ENCODE data around the gene DCST1.

DCST1 gene

DNA sequence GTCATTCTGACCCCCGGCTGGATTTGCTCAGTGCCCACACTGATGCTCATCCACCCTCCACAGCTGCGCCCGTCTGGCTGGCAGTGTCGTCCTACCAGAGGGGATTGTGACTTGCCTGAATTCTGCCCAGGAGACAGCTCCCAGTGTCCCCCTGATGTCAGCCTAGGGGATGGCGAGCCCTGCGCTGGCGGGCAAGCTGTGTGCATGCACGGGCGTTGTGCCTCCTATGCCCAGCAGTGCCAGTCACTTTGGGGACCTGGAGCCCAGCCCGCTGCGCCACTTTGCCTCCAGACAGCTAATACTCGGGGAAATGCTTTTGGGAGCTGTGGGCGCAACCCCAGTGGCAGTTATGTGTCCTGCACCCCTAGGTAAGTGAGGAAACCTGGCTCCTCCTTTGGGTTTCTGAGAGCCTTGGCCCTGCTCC, 24.2 kb downstream of the DCST1 start:
- no peak for DNase-seq

- DNase-seq = no peak
These were observed 27.1 kb downstream of the DCST1 start for GRCh38 chr1:155060736-155061135.

GRCh38 chr1:155061381-155062150, 27.9 kb downstream of the DCST1 start:
- DNase-seq = peak; percentile 79

GRCh38 chr1:155062151-155062686, 28.6 kb downstream of the DCST1 start:
- DNase-seq = no peak

- peak; percentile 40 for DNase-seq
These were observed 29.2 kb downstream of the DCST1 start for GRCh38 chr1:155062702-155063411.

GRCh38 chr1:155063550-155064110, 30.0 kb downstream of the DCST1 start, which contains the start of gene EFNA4:
EFNA4 (plus strand) TSS chr1:155063740; CDS start chr1:155063824, 84 bp downstream.
- peak; percentile 73 for DNase-seq

- DNase-seq = no peak
These were observed 30.6 kb downstream of the DCST1 start for GRCh38 chr1:155064111-155064831.

DNA sequence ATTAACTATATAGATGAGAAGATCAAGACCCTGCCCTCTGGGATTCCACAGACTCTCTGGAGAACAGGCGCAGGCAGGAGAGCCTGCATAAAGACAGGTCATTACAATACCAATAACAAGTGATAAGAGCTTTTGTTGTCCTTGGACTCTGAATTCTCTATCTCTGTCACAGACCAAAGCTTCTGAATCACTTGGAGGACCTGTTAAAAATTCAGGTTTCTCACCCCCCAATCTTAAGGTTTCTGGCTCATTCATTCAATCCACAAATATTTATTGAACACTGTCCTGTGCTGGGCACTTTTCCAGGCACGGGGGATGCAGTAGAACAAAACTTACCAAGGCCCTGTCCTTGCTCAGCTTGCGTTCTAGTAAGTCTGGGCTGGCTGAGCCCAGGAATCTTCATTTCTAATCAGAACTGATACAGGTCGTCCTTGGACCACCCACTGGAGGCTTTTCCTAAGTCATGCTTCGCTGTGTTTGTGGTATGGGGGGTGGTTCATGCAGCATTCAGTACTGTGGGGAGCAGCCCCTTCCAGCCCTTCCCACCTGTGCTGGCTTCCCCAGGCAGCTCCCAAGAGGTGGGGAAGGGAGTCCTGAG, 31.3 kb downstream of the DCST1 start:
- DNase-seq = no peak

DNA sequence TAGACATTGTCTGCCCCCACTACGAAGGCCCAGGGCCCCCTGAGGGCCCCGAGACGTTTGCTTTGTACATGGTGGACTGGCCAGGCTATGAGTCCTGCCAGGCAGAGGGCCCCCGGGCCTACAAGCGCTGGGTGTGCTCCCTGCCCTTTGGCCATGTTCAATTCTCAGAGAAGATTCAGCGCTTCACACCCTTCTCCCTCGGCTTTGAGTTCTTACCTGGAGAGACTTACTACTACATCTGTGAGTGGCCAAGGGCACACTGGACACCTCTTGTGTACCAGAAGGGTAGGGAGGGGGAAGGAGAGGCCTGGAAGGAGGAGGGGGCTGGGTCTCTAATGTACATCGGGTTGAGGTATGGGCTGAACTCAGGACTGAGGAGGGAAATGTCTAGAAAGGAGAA, 33.2 kb downstream of the DCST1 start:
- no peak for DNase-seq

DNA sequence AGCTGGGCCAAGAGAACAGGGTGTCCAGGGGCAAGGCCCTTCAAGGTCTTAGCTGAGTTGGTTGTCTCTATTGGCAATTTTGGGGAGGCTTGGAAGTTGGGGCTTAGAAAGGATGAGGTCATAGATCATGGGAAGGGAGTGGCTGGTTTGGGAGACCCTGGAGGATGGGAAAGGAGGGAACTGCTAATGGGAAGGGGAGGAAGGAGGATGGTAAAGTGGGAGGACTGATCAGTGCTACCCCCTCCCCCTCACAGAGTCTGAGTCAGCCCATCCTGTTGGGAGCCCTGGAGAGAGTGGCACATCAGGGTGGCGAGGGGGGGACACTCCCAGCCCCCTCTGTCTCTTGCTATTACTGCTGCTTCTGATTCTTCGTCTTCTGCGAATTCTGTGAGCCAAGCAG, 35.0 kb downstream of the DCST1 start:
- no peak for DNase-seq

DNA sequence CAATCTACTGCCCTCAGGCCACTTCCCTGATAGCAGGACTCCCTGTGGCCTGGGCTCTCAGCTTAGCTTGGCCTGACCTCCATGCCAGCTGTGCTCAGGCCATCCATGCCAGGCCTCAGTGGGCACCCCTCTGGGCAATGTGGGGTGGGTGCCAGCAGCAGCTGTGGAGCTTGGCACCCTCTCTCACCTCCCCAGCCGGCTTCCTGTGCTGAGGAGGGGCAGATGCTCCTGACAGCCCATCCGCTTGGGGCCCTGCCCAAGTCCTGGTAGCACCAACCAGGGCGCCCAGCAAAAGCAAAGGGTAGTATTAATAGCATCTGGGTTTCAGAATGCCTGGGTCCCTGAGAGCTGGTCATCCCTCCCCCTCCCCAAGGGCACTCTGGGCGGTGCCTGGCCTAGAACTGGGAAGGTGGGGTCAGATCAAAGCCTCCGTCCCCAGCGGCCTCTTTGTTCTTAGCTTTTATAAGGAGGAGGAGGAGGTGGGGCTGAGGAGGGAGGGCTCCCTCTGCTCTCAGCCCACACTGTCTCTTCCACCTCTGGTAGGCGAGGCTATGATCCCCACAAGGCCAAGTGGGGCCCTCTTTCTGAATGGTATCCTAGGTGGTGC, 36.0 kb downstream of the DCST1 start:
- peak; percentile 69 for DNase-seq

DNA sequence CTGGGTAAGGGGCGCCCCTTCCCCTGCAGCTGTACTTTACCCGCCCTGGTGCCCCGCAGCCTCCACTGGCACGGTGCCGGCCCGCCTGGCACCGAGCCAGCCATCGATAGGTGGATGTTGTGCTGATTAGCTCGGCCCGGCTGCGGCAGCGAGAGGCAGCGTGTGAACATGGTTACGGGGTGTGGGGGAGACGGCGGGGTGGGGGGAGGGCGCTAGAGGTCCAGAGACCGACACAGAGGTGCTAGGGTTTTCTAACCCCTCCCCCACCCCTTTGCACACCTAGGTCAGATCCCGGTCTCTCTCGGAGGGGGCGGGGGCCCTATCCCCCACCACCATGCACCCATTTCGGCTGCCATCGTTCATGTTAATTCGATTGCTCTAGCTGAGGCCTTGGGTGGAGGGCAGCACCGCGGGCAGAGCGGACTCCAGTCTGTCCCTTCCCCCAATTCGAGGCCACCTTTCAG, 36.6 kb downstream of the DCST1 start:
- peak; percentile 69 for DNase-seq

- DNase-seq = peak; percentile 78
These were observed 37.3 kb downstream of the DCST1 start for GRCh38 chr1:155070721-155071569.

- no peak for DNase-seq
These were observed 38.1 kb downstream of the DCST1 start for GRCh38 chr1:155071701-155072100.

DNA sequence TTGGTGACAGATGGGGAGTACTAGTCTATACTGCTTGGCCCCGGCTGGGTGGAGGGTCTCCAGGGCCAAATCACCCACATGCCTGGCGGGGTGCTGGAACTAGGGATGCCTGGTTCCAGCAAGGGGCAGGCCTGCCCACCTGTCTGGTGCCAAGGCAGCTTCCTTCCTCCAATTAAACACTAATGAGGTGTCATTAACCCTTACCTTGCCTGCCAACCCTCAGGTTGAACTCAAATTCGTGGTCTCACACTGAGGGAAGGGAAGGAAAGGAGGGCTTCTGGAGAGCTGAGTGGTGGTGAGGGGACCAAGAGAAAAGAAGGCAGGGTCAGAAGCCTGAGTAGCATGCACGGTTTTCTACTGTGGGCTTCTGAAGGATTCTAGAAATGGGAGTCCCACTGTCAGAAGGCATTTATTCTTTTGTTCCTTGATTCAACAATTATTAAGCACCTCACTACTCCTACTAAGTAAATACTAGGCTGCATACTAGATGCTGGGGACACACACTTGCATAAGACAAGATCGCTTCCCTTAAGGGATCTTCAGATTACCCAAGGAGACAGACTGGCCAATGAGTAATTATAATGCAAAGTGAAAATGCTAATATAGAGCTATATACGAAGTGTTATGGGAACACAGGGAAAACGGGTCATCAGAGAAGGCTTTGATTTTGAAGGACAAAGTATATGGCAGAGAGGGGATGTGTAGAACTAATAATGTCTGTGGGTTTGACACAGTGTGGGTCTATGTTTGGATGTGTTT, 39.1 kb downstream of the DCST1 start:
- DNase-seq = no peak

- no peak for DNase-seq
These were observed 40.0 kb downstream of the DCST1 start for GRCh38 chr1:155073377-155074242.

DNA sequence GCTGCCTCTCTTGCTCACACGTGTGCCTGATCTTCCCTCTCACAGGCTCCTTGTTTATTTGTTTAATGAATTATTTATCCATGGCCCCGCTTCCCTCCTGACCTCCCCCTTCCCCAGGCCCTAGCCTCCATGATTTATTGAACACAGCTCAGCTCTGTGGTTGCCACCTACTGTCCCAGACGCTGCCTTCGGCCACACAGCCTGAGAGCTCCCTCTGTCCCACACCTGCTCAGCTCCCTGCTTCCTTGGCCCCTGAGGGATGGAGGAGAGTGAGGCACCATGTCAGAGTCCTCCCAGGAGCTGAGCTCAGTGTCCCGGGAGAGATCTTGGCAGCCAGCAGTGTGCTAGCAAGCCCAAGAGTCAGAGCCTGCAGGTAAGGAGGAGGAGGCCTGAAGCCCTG, 41.9 kb downstream of the DCST1 start:
- no peak for DNase-seq

- DNase-seq = no peak
These were observed 42.7 kb downstream of the DCST1 start for GRCh38 chr1:155076371-155076770.

DNA sequence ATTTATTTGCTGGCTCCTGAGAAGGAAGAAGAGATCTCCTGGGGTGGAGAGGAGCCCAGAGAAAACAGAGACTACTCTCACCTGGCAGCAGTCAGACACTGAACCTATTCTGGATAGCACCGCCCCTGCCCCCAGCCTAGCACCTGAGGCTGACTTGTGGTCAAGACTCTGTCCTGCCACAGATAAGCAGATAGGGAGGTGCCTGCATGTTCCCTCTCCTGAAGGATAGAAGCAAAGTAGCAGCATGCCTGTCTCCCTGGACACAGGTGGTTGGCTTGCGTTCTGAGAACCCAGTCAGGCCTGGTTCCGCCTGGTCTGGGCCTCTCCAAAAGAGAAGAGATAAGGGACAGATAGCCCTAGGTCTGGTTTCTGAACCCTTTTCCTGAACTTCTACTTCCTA, 43.7 kb downstream of the DCST1 start:
- DNase-seq = no peak

Data from DMS79 treated with DMSO at 0.1 percent for 48 hours (cell line).